ENCODE measurements around the gene NGRN. TPM values are rescaled to one million over a fixed set of nuclear protein-coding genes. Genes with fewer than 3 reads are reported as not detected.

NGRN gene
- total RNA-seq, 1 experiment from 2014 or later = 57.4 TPM

GRCh38 chr15:90261811-90262210 is 3.7 kb upstream of the NGRN start:
- H2AFZ ChIP-seq = no peak overlapping the region
- H3K27me3 ChIP-seq (ENCODE audit: insufficient read depth, low read depth) = no peaks in the 10 kb centered on the region
- H3K4me2 ChIP-seq = peak overlapping the region; percentile 51
- TF ChIP-seq EZH2 (IDR thresholded peaks at IDR 0.05; ENCODE audit: low read depth) (no peak), CTCF (conservative IDR thresholded peaks at IDR 0.05) (no peak)
- H3K36me3 ChIP-seq (ENCODE audit: low read depth) = no peaks in the 10 kb centered on the region
- peaks cover 37% of the 10 kb centered on the region for H3K79me2 ChIP-seq (ENCODE audit: low read depth)
- no peaks in the 10 kb centered on the region for H3K9me2 ChIP-seq (ENCODE audit: insufficient read depth)
- H3F3A ChIP-seq (ENCODE audit: insufficient read depth, low read depth) = peaks cover 20% of the 10 kb centered on the region; the same call in 1 of the 2 replicates
- peaks cover 4% of the 10 kb centered on the region; the same call in 1 of the 2 replicates for H4K20me1 ChIP-seq (ENCODE audit: insufficient read depth)
- BruUV-seq (replicated peaks) = no TSS peak
- peak overlapping the region; percentile 57 for H3K27ac ChIP-seq
- no peaks in the 10 kb centered on the region for H3K9me3 ChIP-seq (ENCODE audit: insufficient read depth, low read depth)
- intact Hi-C loops (cut with micrococcal nuclease; ENCODE audit: unreplicated experiment) = loop anchor here (10.0 kb wide), 1 partner anchor 367 kb away; the partner anchor contains the start of gene AP3S2
- ChIA-PET POLR2A (ENCODE audit: unreplicated experiment) (interaction anchor here (0.5 kb wide), 1 partner anchor 12 kb away, joined by 5 read pairs; no protein-coding TSS in a partner anchor), CTCF (no interaction called here)
- H3K4me3 ChIP-seq = no peak overlapping the region
- peaks cover 39% of the 10 kb centered on the region for H3K4me1 ChIP-seq (replicated peaks; ENCODE audit: insufficient read depth)
- DNase-seq = peak; percentile 12 to 68

GRCh38 chr15:90262426-90262825 is 3.0 kb upstream of the NGRN start:
- Histone ChIP-seq H3K79me2 (ENCODE audit: low read depth) (peaks cover 43% of the 10 kb centered on the region), H4K20me1 (ENCODE audit: insufficient read depth) (peaks cover 10% of the 10 kb centered on the region; the same call in 1 of the 2 replicates), H2AFZ (no peak overlapping the region), H3K9me3 (ENCODE audit: insufficient read depth, low read depth) (no peaks in the 10 kb centered on the region), H3K4me1 (replicated peaks; ENCODE audit: insufficient read depth) (peaks cover 45% of the 10 kb centered on the region), H3K9me2 (ENCODE audit: insufficient read depth) (no peaks in the 10 kb centered on the region), H3K36me3 (ENCODE audit: low read depth) (peaks cover 6% of the 10 kb centered on the region; the same call in 1 of the 2 replicates), H3K4me3 (no peak overlapping the region), H3K27ac (peak overlapping the region; percentile 57), H3F3A (ENCODE audit: insufficient read depth, low read depth) (peaks cover 23% of the 10 kb centered on the region; the same call in 1 of the 2 replicates), H3K27me3 (ENCODE audit: insufficient read depth, low read depth) (no peaks in the 10 kb centered on the region), H3K4me2 (peak overlapping the region; percentile 51)
- DNase-seq = no peak
- intact Hi-C loops (cut with micrococcal nuclease; ENCODE audit: unreplicated experiment) = loop anchor here (10.0 kb wide), 1 partner anchor 368 kb away; the partner anchor contains the start of gene AP3S2
- POLR2A ChIA-PET (ENCODE audit: unreplicated experiment) = interaction anchor here (0.5 kb wide), 1 partner anchor 12 kb away, joined by 5 read pairs; no protein-coding TSS in a partner anchor
- CTCF ChIA-PET = interaction anchor here (0.5 kb wide), 1 partner anchor 89 kb away, joined by 8 read pairs; no protein-coding TSS in a partner anchor
- TF ChIP-seq EZH2 (IDR thresholded peaks at IDR 0.05; ENCODE audit: low read depth) (no peak), CTCF (conservative IDR thresholded peaks at IDR 0.05) (no peak)
- BruUV-seq (replicated peaks) = no TSS peak

DNA sequence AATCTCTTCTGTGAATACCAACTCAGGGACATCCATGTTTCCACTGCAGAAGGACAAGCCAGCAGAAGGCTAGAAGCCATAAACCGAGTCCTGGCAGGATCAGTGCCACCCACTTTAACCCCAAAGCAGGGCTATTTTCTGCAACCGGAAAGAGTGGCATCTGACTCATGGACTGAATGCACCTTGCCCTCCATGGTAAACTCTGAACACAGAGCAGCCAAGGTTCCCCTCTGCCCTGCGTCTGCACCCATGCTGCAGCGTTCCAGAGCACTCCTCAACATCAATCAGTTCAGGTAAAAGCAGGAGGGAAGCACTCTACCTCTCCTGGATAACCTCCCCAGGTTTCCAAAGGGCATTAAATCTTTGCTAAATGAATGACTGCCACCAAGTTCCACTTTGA is 801 bp upstream of the NGRN start:
- H3K4me3 ChIP-seq = peak overlapping the region; percentile 82
- peaks cover 61% of the 10 kb centered on the region for H3K79me2 ChIP-seq (ENCODE audit: low read depth)
- ChIA-PET CTCF (no interaction called here), POLR2A (ENCODE audit: unreplicated experiment) (no interaction called here)
- H3K36me3 ChIP-seq (ENCODE audit: low read depth) = peaks cover 14% of the 10 kb centered on the region
- peak overlapping the region; percentile 89 for H3K27ac ChIP-seq
- no peaks in the 10 kb centered on the region for H3K9me3 ChIP-seq (ENCODE audit: insufficient read depth, low read depth)
- no TSS peak for BruUV-seq (replicated peaks)
- no peaks in the 10 kb centered on the region for H3K9me2 ChIP-seq (ENCODE audit: insufficient read depth)
- no peak for TF ChIP-seq CTCF (conservative IDR thresholded peaks at IDR 0.05)
- no peak for TF ChIP-seq EZH2 (IDR thresholded peaks at IDR 0.05; ENCODE audit: low read depth)
- H3K4me1 ChIP-seq (replicated peaks; ENCODE audit: insufficient read depth) = peaks cover 56% of the 10 kb centered on the region
- H3K4me2 ChIP-seq = peak overlapping the region; percentile 100
- H4K20me1 ChIP-seq (ENCODE audit: insufficient read depth) = peaks cover 23% of the 10 kb centered on the region
- H3F3A ChIP-seq (ENCODE audit: insufficient read depth, low read depth) = peaks cover 32% of the 10 kb centered on the region
- no peaks in the 10 kb centered on the region for H3K27me3 ChIP-seq (ENCODE audit: insufficient read depth, low read depth)
- peak; percentile 20 to 66 for DNase-seq
- peak overlapping the region; percentile 82 for H2AFZ ChIP-seq
- intact Hi-C loops (cut with micrococcal nuclease; ENCODE audit: unreplicated experiment) = loop anchor here (1.0 to 10.0 kb wide), 3 partner anchors 16 to 370 kb away; partner anchors contain the start of genes AP3S2, CIB1 and TTLL13
